Fibroblast of skin of scalp (primary cell): Measurements from ENCODE around the gene MISP3. TPM values are rescaled to one million over a fixed set of nuclear protein-coding genes. Genes with fewer than 3 reads are reported as not detected.
"Not testable (repeated sequence)": the region's sequence is repeated elsewhere in the genome, so short reads cannot be mapped to it uniquely, and the experiment has no call there.

Experiments used
- DNase-seq: peaks from one replicate; pipeline ENCODE4 v3.0.0-alpha.2; 2013
- polyA plus RNA-seq, 2 experiments: library from polyadenylated mRNA; unstranded; fragments of 120-200 nt; gene quantifications; one replicate each; pipeline ENCODE4 v1.2.1, GENCODE V29; 2013; ENCODE audit not compliant: insufficient read length in 2 of 2

The MISP3 gene
- 0.95 TPM for polyA plus RNA-seq (2013, experiment 1 of 2; ENCODE audit: insufficient read length)
- polyA plus RNA-seq (2013, experiment 2 of 2; ENCODE audit: insufficient read length) = 0.55 TPM

- DNase-seq = no peak
These were observed at the start of gene MISP3 for GRCh38 chr19:14072535-14073260. Gene MISP3 (plus strand): TSS chr19:14072786. CDS start chr19:14073310, 524 bp downstream.

- DNase-seq = peak; percentile 63
These were observed 49.0 kb upstream of the MISP3 start for GRCh38 chr19:14023404-14024235.

DNA sequence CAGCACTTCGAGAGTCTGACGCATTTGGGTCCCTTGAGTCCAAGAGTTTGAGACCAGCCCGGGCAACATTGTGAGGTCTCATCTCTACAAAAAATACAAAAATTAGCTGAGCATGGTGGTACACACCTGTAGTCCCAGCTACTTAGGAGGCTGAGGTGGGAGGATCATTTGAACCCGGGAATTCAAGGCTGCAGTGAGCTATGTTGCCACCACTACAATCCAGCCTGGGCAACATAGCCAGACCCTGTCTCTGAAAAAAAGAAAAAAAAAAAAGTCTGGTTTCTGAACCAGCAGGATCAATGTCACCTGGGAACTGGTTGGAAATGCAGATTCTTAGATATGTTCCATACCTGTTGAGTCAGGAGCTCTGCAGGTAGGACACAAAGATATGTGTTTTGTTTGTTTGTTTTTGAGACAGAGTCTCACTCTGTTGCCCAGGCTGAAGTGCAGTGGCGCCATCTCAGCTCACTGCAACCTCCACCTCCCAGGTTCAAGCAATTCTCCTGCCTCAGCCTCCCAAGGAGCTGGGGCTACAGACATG lies 45.9 kb upstream of the MISP3 start:
- not testable (repeated sequence) for DNase-seq

DNA sequence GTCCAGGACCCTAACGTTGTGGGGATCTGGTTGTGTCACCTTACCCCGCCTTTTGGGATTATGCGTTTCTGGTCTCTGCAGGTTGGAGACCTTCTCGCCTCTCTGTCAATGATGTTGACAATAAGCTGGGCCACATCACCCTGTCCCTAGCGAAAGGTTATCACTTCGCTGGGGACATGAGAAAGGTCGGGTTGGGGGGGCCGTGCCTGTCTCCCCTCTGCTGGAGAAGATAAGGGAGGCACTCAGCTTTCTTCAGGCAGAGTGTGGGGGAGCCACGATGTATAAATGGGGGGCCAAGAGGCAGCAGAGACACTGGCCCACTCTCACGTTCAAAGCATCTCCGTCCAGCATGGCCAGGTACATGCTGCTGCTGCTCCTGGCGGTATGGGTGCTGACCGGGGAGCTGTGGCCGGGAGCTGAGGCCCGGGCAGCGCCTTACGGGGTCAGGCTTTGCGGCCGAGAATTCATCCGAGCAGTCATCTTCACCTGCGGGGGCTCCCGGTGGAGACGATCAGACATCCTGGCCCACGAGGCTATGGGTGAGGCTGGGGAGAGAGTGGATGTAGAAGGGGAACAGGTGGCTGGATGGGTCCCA lies 44.6 kb upstream of the MISP3 start, which contains the start of gene RLN3:
TSS of gene RLN3 (plus strand) at position 293 of the 595 bp plus-strand sequence. CDS start at position 350, 57 bp downstream.
- no peak for DNase-seq

DNA sequence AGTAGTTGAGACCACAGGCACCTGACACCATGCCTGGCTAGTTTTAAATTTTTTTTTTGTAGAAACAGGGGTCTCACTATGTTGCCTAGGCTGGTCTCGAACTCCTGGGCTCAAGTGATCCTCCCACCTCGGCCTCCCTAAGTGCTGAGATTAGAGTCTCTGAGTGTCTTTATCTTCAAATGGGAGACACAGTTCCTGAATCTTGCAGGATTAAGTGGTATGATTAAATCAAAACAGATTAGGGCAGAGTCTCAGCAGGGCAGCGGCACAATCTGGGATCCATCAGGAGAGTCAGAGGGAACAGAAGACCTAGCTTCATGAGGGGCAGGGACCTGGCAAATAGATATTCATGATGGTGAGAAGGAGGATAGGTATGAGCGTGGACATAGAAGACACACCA lies 43.7 kb upstream of the MISP3 start:
- no peak for DNase-seq

DNA sequence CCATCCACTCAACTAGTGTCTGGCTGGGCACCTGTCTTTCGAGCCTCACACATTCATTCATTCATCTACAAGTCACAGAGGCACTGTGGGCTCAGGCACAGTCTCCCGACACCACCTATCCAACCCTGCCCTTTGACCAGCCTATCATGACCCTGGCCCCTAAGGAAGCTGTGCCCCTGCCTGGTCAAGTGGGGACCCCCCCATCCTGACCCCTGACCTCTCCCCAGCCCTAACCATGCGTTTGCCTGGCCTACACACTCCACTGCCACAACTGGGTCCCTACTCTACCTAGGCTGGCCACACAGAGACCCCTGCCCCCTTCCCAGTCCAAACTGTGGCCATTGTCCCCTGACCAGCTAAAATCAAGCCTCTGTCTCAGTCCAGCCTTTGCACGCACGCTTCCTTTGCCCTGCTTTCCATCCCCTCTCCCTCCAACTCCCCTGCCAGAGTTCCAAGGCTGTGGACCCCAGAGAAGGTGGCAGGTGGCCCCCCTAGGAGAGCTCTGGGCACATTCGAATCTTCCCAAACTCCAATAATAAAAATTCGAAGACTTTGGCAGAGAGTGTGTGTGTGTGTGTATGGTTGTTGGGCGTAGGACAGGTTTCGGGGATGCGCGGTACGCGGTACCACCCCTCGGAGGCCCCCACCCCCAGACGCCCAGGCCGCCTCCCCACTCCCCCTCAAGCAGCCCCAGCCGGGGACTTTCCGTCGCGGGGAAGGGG lies 41.4 kb upstream of the MISP3 start:
- DNase-seq = no peak

GRCh38 chr19:14031719-14032480 lies 40.7 kb upstream of the MISP3 start, which contains the start of gene IL27RA:
Gene IL27RA (plus strand): TSS chr19:14031762. CDS start chr19:14031873, 111 bp downstream.
- DNase-seq = peak; percentile 53

- no peak for DNase-seq
These were observed 38.6 kb upstream of the MISP3 start for GRCh38 chr19:14033946-14034345.

DNA sequence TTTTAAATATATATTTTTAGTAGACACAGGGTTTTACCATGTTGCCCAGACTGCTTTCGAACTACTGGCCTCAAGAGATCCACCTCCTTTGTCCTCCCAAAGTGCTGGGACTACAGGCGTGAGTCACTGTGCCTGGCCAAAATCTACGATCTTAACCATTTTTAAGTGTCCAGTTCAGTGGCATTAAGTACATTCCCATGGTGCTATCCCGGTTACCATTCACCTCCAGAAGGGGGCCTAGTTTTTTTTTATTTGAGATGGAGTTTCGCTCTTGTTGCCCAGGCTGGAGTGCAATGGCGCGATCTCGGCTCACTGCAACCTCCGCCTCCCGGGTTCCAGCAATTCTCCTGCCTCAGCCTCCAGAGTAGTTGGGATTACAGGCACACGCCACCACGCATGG lies 37.4 kb upstream of the MISP3 start:
- not testable (repeated sequence) for DNase-seq

- peak; percentile 68 for DNase-seq
These were observed 36.9 kb upstream of the MISP3 start for GRCh38 chr19:14035706-14036105.

DNA sequence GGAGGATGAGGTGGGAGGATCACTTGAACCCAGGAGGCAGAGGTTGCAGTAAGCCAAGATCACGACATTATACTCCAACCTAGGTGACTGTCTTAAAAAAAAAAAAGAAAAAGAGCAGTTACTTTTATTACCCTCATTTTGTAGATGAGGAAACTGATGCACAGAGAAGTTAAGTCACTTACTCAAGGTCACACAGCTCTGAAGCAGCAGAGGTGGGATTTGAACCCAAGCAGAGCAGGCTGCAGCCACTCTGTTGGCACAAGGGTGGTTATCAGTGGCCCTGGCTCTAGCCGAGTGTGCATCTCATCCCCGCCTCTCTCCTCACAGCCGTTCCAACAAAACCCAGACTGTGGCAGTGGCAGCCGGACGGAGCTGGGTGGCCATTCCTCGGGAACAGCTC lies 33.4 kb upstream of the MISP3 start:
- no peak for DNase-seq

GRCh38 chr19:14042659-14043608 lies 29.7 kb upstream of the MISP3 start:
- DNase-seq = peak; percentile 54

- not testable (repeated sequence) for DNase-seq
These were observed 24.7 kb upstream of the MISP3 start for GRCh38 chr19:14047866-14048265.

GRCh38 chr19:14048443-14049153 lies 24.0 kb upstream of the MISP3 start:
- DNase-seq = peak; percentile 22

DNA sequence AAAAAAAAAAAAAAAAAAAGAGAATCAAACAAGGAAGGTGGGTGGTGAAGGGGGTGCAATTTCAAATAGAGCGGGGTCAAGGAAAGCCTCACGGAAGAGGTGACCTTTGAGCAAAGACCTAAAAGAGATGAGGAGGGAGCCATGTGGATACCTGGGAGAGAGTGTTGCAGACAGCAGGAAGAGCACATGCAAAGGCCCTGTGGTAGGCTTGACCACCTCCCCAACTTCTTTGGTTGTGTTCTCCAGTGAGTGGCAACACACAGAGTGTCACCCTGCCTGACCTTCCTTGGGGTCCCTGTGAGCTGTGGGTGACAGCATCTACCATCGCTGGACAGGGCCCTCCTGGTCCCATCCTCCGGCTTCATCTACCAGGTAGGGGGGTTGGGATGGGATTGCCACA lies 22.1 kb upstream of the MISP3 start:
- no peak for DNase-seq

- DNase-seq = not testable (repeated sequence)
These were observed 21.6 kb upstream of the MISP3 start for GRCh38 chr19:14050961-14051360.

- DNase-seq = no peak
These were observed 20.6 kb upstream of the MISP3 start for GRCh38 chr19:14051980-14052379.

- no peak for DNase-seq
These were observed 20.1 kb upstream of the MISP3 start for GRCh38 chr19:14052470-14052869.

- no peak for DNase-seq
These were observed 19.6 kb upstream of the MISP3 start for GRCh38 chr19:14053032-14053431.
